ENCODE results near the gene BCCIP.

The BCCIP gene

GRCh38 chr10:125822878-125823662 is at the start of gene BCCIP, which contains the start of gene UROS:
BCCIP (plus strand) TSS chr10:125823546; CDS start chr10:125823558, 12 bp downstream.
UROS (minus strand) TSS chr10:125823258; CDS start chr10:125816499, 6,759 bp downstream.
- DNase-seq (ENCODE audit: low spot score): peak; percentile 77

GRCh38 chr10:125773687-125774543 is 49.4 kb upstream of the BCCIP start:
- no peak for DNase-seq (ENCODE audit: low spot score)

GRCh38 chr10:125774581-125775191 is 48.7 kb upstream of the BCCIP start:
- DNase-seq (ENCODE audit: low spot score): no peak

- no peak for DNase-seq (ENCODE audit: low spot score)
Measured at GRCh38 chr10:125775491-125776106, 47.7 kb upstream of the BCCIP start, which contains the start of gene MMP21. MMP21 (minus strand) TSS chr10:125775821; CDS start chr10:125775821, 0 bp downstream.

- no peak for DNase-seq (ENCODE audit: low spot score)
Measured at GRCh38 chr10:125777806-125778205, 45.5 kb upstream of the BCCIP start.

- DNase-seq (ENCODE audit: low spot score): no peak
Measured at GRCh38 chr10:125778556-125778955, 44.8 kb upstream of the BCCIP start.

GRCh38 chr10:125779403-125780327 is 43.7 kb upstream of the BCCIP start:
- DNase-seq (ENCODE audit: low spot score): no peak

- DNase-seq (ENCODE audit: low spot score): no peak
Measured at GRCh38 chr10:125781374-125781773, 42.0 kb upstream of the BCCIP start.

- DNase-seq (ENCODE audit: low spot score): no peak
Measured at GRCh38 chr10:125782054-125782453, 41.3 kb upstream of the BCCIP start.

- no peak for DNase-seq (ENCODE audit: low spot score)
Measured at GRCh38 chr10:125782616-125783015, 40.7 kb upstream of the BCCIP start.

GRCh38 chr10:125783408-125783807 is 39.9 kb upstream of the BCCIP start:
- DNase-seq (ENCODE audit: low spot score): no peak

- no peak for DNase-seq (ENCODE audit: low spot score)
Measured at GRCh38 chr10:125783957-125784356, 39.4 kb upstream of the BCCIP start.

GRCh38 chr10:125785791-125786190 is 37.6 kb upstream of the BCCIP start:
- no peak for DNase-seq (ENCODE audit: low spot score)

- DNase-seq (ENCODE audit: low spot score): no peak
Measured at GRCh38 chr10:125788156-125789034, 35.0 kb upstream of the BCCIP start.

- peak; percentile 51 for DNase-seq (ENCODE audit: low spot score)
Measured at GRCh38 chr10:125792342-125793300, 30.7 kb upstream of the BCCIP start.

- DNase-seq (ENCODE audit: low spot score): no peak
Measured at GRCh38 chr10:125795128-125795527, 28.2 kb upstream of the BCCIP start.

- DNase-seq (ENCODE audit: low spot score): no peak
Measured at GRCh38 chr10:125795637-125796190, 27.6 kb upstream of the BCCIP start.

GRCh38 chr10:125797424-125797823 is 25.9 kb upstream of the BCCIP start:
- no peak for DNase-seq (ENCODE audit: low spot score)

Measured in HuH-7.5 (cell line).